CD1c-positive myeloid dendritic cell (primary cell): ENCODE measurements around the gene OR8D4.
"Not testable (repeated sequence)": the region's sequence is repeated elsewhere in the genome, so short reads cannot be mapped to it uniquely, and the experiment has no call there.

Source experiments
- DNase-seq: peaks from one replicate; pipeline ENCODE4 v3.0.0-alpha.2; 2016; ENCODE audit errors: extremely low spot score

The OR8D4 gene

GRCh38 chr11:123901867-123902266, at the start of gene OR8D4:
OR8D4 (plus strand) TSS chr11:123902167; CDS start chr11:123906432, 4,265 bp downstream.
- DNase-seq = no peak

- DNase-seq = no peak
Measured at GRCh38 chr11:123852321-123852720, 49.6 kb upstream of the OR8D4 start.

GRCh38 chr11:123853038-123853437, 48.9 kb upstream of the OR8D4 start:
- no peak for DNase-seq

- no peak for DNase-seq
Measured at GRCh38 chr11:123856444-123856843, 45.5 kb upstream of the OR8D4 start.

- DNase-seq = no peak
Measured at GRCh38 chr11:123859731-123860130, 42.2 kb upstream of the OR8D4 start.

GRCh38 chr11:123865293-123865692, 36.7 kb upstream of the OR8D4 start:
- DNase-seq = not testable (repeated sequence)

GRCh38 chr11:123867795-123868194, 34.2 kb upstream of the OR8D4 start:
- not testable (repeated sequence) for DNase-seq

- DNase-seq = no peak
Measured at GRCh38 chr11:123880912-123881311, 21.1 kb upstream of the OR8D4 start.

GRCh38 chr11:123885570-123885969, 16.4 kb upstream of the OR8D4 start, which contains the start of gene TMEM225:
TMEM225 (minus strand) TSS chr11:123885670; CDS start chr11:123885425, 245 bp downstream.
- no peak for DNase-seq

- no peak for DNase-seq
Measured at GRCh38 chr11:123892031-123892430, 9.9 kb upstream of the OR8D4 start.

- no peak for DNase-seq
Measured at GRCh38 chr11:123899792-123900191, 2.2 kb upstream of the OR8D4 start.

GRCh38 chr11:123903932-123904331, 2.0 kb downstream of the OR8D4 start:
- no peak for DNase-seq

- no peak for DNase-seq
Measured at GRCh38 chr11:123904932-123905331, 3.0 kb downstream of the OR8D4 start.

GRCh38 chr11:123905826-123906225, 3.9 kb downstream of the OR8D4 start:
- no peak for DNase-seq

GRCh38 chr11:123920943-123921342, 19.0 kb downstream of the OR8D4 start:
- DNase-seq = no peak

- no peak for DNase-seq
Measured at GRCh38 chr11:123924027-123924426, 22.1 kb downstream of the OR8D4 start.

- no peak for DNase-seq
Measured at GRCh38 chr11:123939317-123939716, 37.4 kb downstream of the OR8D4 start, which contains the start of gene OR4D5. OR4D5 (plus strand) TSS chr11:123939617; CDS start chr11:123939617, 0 bp downstream.

GRCh38 chr11:123942413-123942812, 40.4 kb downstream of the OR8D4 start:
- no peak for DNase-seq

- DNase-seq = no peak
Measured at GRCh38 chr11:123943738-123944137, 41.8 kb downstream of the OR8D4 start, which contains the start of gene OR6T1. OR6T1 (minus strand) TSS chr11:123943838; CDS start chr11:123943838, 0 bp downstream.

GRCh38 chr11:123945132-123945531, 43.2 kb downstream of the OR8D4 start:
- no peak for DNase-seq

- no peak for DNase-seq
Measured at GRCh38 chr11:123956752-123957151, 54.8 kb downstream of the OR8D4 start.
